Ishikawa (cell line): ENCODE measurements around the gene TRIP13.

ENCODE experiments used
- CEBPB ChIP-seq: IDR thresholded peaks from 2 replicates; pipeline ENCODE4 v1.6.1; 2012
- CREB1 ChIP-seq: IDR thresholded peaks from 2 replicates; pipeline ENCODE4 v1.6.1; 2012; ENCODE audit warnings: low read depth
- EP300 ChIP-seq: IDR thresholded peaks from 2 replicates; pipeline ENCODE4 v1.6.1; 2012; ENCODE audit warnings: borderline replicate concordance
- RAD21 ChIP-seq: IDR thresholded peaks from 2 replicates; pipeline ENCODE4 v1.6.1; 2012; ENCODE audit warnings: low read depth
- TEAD4 ChIP-seq: IDR thresholded peaks from 2 replicates; pipeline ENCODE4 v1.6.1; 2012
- USF1 ChIP-seq: IDR thresholded peaks from 2 replicates; pipeline ENCODE4 v1.6.1; 2012
- YY1 ChIP-seq: IDR thresholded peaks from 2 replicates; pipeline ENCODE4 v1.6.1; 2012; ENCODE audit warnings: low read depth
- ZBTB7A ChIP-seq: IDR thresholded peaks from 2 replicates; pipeline ENCODE4 v1.6.1; 2012; ENCODE audit warnings: low read depth

- TF ChIP-seq RAD21 (no peak), CREB1 (no peak), CEBPB (no peak), EP300 (no peak), TEAD4 (no peak), USF1 (no peak), ZBTB7A (no peak), YY1 (no peak)
Observed at GRCh38 chr5:931570-932145, 39.0 kb downstream of the TRIP13 start.
